Activated CD4-positive, alpha-beta T cell treated with anti-CD3 and anti-CD28 coated beads, Interleukin-2, amount 50 U/mL, for 24 hours (primary cell): ENCODE measurements around the gene ANKRD27.
"Not testable (repeated sequence)": the region's sequence is repeated elsewhere in the genome, so short reads cannot be mapped to it uniquely, and the experiment has no call there.

Experiments
- DNase-seq, 2 donors: peaks; one replicate each; pipeline ENCODE4 v3.0.0-alpha.2; 2020; ENCODE audit warnings: low read depth in 1 of 2, low spot score in 1 of 2

The ANKRD27 gene

GRCh38 chr19:32607479-32607878, 67.5 kb downstream of the ANKRD27 start:
- DNase-seq: no peak

- no peak for DNase-seq
Observed at GRCh38 chr19:32606289-32606688, 68.7 kb downstream of the ANKRD27 start.

- no peak for DNase-seq
Observed at GRCh38 chr19:32605544-32605943, 69.4 kb downstream of the ANKRD27 start.

GRCh38 chr19:32603961-32604360, 71.0 kb downstream of the ANKRD27 start:
- DNase-seq: no peak

GRCh38 chr19:32599736-32600157, 75.2 kb downstream of the ANKRD27 start:
- peak in 1 of 2 donors; percentile 38 for DNase-seq

- DNase-seq: no peak
Observed at GRCh38 chr19:32599258-32599657, 75.7 kb downstream of the ANKRD27 start.

GRCh38 chr19:32598022-32598421, 77.0 kb downstream of the ANKRD27 start:
- DNase-seq: no peak

- no peak for DNase-seq
Observed at GRCh38 chr19:32595491-32595890, 79.5 kb downstream of the ANKRD27 start.

GRCh38 chr19:32594021-32594420, 81.0 kb downstream of the ANKRD27 start:
- DNase-seq: no peak

GRCh38 chr19:32587747-32588504, 87.1 kb downstream of the ANKRD27 start:
- DNase-seq: not testable (repeated sequence)

- DNase-seq: no peak
Observed at GRCh38 chr19:32581705-32582179, 93.2 kb downstream of the ANKRD27 start.

- peak; percentile 94 for DNase-seq
Observed at GRCh38 chr19:32580901-32581704, 93.9 kb downstream of the ANKRD27 start, which contains the start of gene PDCD5. PDCD5 (plus strand) TSS chr19:32581190; CDS start chr19:32581262, 72 bp downstream.

GRCh38 chr19:32580353-32580900, 94.6 kb downstream of the ANKRD27 start:
- no peak for DNase-seq

- DNase-seq: no peak
Observed at GRCh38 chr19:32576790-32577189, 98.2 kb downstream of the ANKRD27 start.

- no peak for DNase-seq
Observed at GRCh38 chr19:32573492-32573794, 101.5 kb downstream of the ANKRD27 start.

- DNase-seq: not testable (repeated sequence)
Observed at GRCh38 chr19:32572700-32573491, 102.1 kb downstream of the ANKRD27 start.

GRCh38 chr19:32571471-32572075, 103.4 kb downstream of the ANKRD27 start:
- DNase-seq: not testable (repeated sequence)

GRCh38 chr19:32570081-32570785, 104.7 kb downstream of the ANKRD27 start:
- peak in 1 of 2 donors; percentile 22 for DNase-seq

GRCh38 chr19:32567486-32567885, 107.5 kb downstream of the ANKRD27 start:
- no peak for DNase-seq

GRCh38 chr19:32566246-32566830, 108.6 kb downstream of the ANKRD27 start:
- no peak for DNase-seq
